Fibroblast of villous mesenchyme (primary cell): ENCODE results near the gene ERVW-1. TPM values are rescaled to one million over a fixed set of nuclear protein-coding genes. Genes with fewer than 3 reads are reported as not detected.
"Not testable (repeated sequence)": the region's sequence is repeated elsewhere in the genome, so short reads cannot be mapped to it uniquely, and the experiment has no call there.

Experiments used
- DNase-seq: peaks from one replicate; pipeline ENCODE4 v3.0.0-alpha.2; 2010; ENCODE audit warnings: low read depth
- H3K4me3 ChIP-seq: 2 replicates; pipeline ENCODE4 v1.5.1; 2011; ENCODE audit warnings: low read depth, mild to moderate bottlenecking, low read length
- total RNA-seq: library from RNA; depleted of rRNA; stranded (reverse); fragments of >200 nt; gene quantifications from 2 replicates; pipeline ENCODE4 v1.2.3, GENCODE V29; 2012
- TF ChIP-seq, protein P1 (sequence below): IDR thresholded peaks from 2 replicates; pipeline ENCODE4 v1.5.1; 2012; ENCODE audit warnings: low read depth, mild to moderate bottlenecking, low read length; ENCODE audit not compliant: insufficient read depth

Gene ERVW-1
- total RNA-seq, 1 donor, result not detected

DNA sequence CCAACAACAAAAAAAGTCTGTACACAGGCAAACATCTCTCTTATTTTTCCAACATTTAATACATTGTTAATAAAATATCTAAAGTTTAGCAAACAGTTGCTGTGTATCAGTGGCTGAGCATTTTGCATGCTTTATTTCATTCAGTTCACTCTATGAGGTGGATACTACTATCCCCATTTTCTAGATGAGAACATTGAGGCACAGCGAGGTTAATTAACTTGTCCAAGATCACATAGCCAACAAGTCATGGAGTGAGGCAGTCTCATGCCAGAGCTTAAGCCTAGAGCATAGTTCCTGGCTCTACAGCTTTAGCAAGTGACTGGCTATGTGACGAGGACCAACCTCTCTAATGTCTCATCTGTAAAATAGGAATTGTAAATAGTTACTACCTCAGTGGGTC lies 26.1 kb downstream of the ERVW-1 start:
- H3K4me3 ChIP-seq, result no peak overlapping the region

DNA sequence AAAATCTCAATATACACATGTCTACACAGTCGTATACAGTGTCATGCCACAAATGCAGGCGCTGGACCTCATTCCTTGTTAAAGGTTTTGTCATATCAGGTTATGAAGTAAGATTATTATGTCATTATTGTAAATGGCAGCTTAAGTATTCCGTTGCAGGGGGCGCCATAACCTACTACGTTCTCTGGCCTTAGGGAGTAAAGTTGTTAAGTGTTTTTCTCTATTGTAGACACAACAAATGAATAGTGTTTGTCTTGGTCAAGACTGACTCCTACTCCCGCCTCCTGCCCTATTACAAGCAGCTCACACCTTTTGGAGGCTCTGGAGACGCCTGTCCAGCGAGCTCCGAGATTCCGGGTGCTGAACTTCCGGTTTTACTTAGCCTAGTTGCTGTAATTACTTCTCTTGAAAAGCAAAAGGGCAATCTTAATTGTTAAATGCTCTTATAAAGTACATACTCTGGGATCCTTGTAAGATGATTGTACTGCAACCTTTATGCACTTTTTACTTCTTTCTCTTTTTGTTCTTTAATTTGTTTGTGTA lies 29.5 kb downstream of the ERVW-1 start:
- peak; percentile 77 for DNase-seq
- TF ChIP-seq, protein P1, sequence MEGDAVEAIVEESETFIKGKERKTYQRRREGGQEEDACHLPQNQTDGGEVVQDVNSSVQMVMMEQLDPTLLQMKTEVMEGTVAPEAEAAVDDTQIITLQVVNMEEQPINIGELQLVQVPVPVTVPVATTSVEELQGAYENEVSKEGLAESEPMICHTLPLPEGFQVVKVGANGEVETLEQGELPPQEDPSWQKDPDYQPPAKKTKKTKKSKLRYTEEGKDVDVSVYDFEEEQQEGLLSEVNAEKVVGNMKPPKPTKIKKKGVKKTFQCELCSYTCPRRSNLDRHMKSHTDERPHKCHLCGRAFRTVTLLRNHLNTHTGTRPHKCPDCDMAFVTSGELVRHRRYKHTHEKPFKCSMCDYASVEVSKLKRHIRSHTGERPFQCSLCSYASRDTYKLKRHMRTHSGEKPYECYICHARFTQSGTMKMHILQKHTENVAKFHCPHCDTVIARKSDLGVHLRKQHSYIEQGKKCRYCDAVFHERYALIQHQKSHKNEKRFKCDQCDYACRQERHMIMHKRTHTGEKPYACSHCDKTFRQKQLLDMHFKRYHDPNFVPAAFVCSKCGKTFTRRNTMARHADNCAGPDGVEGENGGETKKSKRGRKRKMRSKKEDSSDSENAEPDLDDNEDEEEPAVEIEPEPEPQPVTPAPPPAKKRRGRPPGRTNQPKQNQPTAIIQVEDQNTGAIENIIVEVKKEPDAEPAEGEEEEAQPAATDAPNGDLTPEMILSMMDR, result peak; percentile 38
- peak overlapping the region; percentile 81 for H3K4me3 ChIP-seq

More for the DNA sequence above, 26.1 kb downstream of the ERVW-1 start:
- TF ChIP-seq, protein P1, result no peak
- DNase-seq, result no peak

DNA sequence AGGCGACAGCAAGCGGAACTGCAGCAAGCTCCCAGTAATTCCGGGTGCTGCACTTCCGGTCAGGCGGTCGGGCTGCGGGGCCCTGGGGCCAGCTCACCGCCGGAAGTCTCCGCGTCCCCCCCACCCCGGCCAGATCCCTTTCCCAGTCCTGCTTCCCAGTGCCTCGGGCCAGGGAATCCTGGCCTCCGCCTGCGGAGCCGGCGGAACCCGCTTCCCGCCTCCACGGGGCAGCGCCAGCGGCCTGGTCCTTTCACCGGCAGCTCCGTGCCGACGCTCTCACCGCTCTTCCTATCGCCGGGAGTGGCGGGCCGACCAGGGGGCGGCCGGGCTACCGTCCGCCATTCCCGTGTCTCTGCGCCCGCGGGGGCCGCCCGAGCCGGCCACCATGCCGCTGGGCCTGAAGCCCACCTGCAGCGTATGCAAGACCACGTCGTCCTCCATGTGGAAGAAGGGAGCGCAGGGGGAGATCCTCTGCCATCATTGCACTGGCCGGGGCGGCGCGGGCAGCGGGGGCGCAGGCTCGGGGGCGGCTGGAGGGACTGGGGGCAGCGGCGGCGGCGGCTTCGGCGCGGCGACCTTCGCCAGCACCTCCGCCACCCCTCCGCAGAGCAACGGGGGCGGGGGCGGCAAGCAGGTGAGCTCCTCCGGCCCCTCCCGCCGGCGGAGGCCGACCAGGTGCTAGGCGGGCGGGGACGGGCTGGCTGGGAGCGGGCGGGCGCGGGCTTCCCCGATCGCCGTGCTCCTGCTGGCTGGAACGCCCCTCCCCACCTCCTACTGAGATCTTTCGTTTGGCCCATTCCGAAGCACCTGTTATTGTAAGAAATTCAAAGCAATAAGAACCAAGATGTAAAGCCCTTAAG lies 30.2 kb downstream of the ERVW-1 start, which contains the start of gene GATAD1:
Gene GATAD1, plus strand, starts transcription at position 138 of the 860 bp plus-strand sequence. Its CDS starts 248 bp downstream, at position 386.
- peak within 1 kb of the TSS; percentile 81 for H3K4me3 ChIP-seq
- peak; percentile 93 for DNase-seq
- TF ChIP-seq, protein P1, result peak; percentile 93

DNA sequence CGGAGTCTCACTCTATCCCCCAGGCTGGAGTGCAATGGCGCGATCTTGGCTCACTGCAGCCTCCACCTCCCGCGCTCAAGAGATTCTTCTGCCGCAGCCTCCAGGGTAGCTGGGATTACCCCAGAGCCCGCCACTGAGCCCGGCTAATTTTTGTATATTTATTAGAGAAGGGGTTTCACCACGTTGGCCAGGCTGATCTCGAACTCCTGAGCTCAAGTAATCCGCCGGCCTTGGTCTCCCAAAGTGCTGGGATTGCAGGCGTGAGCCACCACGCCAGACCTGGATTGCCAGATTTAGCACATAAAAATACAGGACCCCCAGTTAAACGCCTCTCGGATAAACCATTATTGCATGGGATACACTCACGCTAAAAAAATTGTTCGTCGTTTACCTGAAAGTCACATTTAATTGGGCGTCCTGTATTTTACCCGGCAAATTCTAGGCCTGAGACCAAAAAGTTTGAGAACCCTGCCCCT lies 30.8 kb downstream of the ERVW-1 start:
- H3K4me3 ChIP-seq, result peak overlapping the region; percentile 81
- DNase-seq, result no peak

DNA sequence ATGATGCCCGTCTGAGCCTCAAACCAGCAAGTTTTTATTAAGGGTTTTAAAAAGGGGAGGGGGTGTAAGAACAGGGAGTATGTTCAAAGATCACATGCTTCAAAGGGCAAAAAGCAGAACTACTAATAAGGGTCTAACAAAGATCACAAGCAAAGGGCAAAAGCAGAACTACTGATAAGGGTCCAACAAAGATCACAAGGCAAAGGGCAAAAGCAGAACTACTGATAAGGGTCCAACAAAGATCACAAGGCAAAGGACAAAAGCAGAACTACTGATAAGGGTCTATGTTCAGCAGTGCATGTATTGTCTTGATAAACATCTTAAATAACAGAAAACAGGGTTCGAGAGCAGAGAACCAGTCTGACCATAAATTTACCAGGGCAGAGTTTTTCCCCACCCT lies 35.0 kb downstream of the ERVW-1 start:
- not testable (repeated sequence) for H3K4me3 ChIP-seq, DNase-seq

More for the DNA sequence above, 30.8 kb downstream of the ERVW-1 start:
- TF ChIP-seq, protein P1, result no peak

DNA sequence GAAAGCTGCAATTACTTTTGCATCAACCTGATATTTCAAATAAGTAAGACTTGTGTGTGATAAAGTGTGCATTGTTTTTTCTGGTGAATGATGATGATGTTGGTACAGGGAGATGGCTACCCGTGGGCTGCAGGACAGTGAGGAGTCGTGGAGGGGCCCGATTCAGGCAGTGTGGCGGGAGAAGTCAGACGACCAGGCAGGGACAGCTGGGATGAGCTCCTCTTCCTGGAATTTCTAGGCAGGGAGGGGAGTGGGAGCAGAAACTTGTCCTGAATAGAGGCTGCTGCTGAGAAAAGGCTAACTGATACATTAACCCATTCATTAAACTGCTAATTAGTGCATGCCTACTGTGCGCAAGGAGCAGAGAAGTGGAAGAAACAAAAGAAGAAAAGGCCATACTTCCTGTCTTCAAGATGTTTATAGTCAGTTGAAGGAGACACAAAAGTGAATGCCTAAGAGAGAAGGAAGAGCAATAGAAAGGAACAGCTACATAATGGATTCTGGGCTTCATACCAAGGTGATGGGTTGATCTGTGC lies 39.7 kb downstream of the ERVW-1 start:
- no peak for DNase-seq
- TF ChIP-seq, protein P1, result no peak
- no peak overlapping the region for H3K4me3 ChIP-seq

DNA sequence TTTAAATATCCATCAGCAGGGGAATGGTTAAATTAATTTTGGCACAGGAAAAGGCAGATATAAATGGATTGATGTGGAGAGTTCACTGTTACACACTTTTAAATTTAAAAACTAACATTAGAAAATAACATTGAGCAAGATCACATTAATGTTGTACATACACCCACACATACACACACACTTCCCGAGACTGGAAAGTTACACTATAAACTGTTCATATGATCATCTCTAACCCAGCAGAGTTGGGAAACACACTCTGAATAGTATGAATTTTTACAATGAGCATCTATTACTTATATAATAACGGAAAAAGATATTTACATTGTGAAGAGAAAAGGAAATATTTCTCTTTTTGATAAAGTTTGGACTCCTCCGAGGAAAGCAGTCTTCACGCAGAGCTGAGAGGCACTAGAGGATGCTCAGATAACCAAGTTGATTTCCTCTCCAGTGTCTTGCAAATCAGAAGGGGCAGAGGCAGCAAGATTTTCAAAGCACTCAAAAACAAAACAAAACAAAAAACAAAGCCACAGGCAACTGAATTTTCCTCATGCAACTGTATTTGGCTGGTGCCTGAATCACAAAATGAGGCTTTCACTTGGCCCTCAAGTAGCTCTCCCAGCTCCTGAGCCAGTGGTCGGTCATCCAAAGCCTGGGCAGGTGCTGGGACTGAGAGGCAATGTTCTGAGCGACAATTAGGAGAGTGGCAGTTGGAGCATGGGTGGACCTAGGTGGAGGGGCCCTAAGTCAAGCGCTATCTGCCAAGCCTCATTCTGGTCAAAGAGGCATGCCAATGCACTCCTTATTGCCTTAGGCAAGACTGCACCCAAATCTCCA lies 40.9 kb downstream of the ERVW-1 start:
- DNase-seq, result no peak
- TF ChIP-seq, protein P1, result no peak
- H3K4me3 ChIP-seq, result no peak overlapping the region
